HG03103 (cell line): ENCODE data around the gene LCORL.
A peak's percentile ranks its signal among the peaks of the same experiment; 100 is the strongest.
"Not testable (repeated sequence)": the region's sequence is repeated elsewhere in the genome, so short reads cannot be mapped to it uniquely, and the experiment has no call there.

Source experiments
- ATAC-seq: cut with Tn5 transposase; IDR thresholded peaks from one replicate; pipeline ENCODE4 v1.9.1; 2021; ENCODE audit warnings: low read depth; ENCODE audit not compliant: unreplicated experiment

Gene LCORL

GRCh38 chr4:18021720-18022571, at the start of gene LCORL:
Gene LCORL, minus strand, starts transcription at chr4:18021755. Its CDS starts 4 bp downstream, at chr4:18021751.
- peak; percentile 68 for ATAC-seq

- ATAC-seq: no peak
Observed at GRCh38 chr4:18069810-18070209, 48.3 kb upstream of the LCORL start.

- ATAC-seq: no peak
Observed at GRCh38 chr4:18067031-18067430, 45.5 kb upstream of the LCORL start.

GRCh38 chr4:18063079-18063478, 41.5 kb upstream of the LCORL start:
- ATAC-seq: no peak

GRCh38 chr4:18057821-18058533, 36.4 kb upstream of the LCORL start:
- peak; percentile 51 for ATAC-seq

GRCh38 chr4:18056030-18056429, 34.5 kb upstream of the LCORL start:
- no peak for ATAC-seq

GRCh38 chr4:18052158-18052557, 30.6 kb upstream of the LCORL start:
- no peak for ATAC-seq

GRCh38 chr4:18051281-18051680, 29.7 kb upstream of the LCORL start:
- no peak for ATAC-seq

- no peak for ATAC-seq
Observed at GRCh38 chr4:18050448-18050847, 28.9 kb upstream of the LCORL start.

GRCh38 chr4:18049446-18049845, 27.9 kb upstream of the LCORL start:
- ATAC-seq: no peak

GRCh38 chr4:18042754-18043153, 21.2 kb upstream of the LCORL start:
- ATAC-seq: no peak

- ATAC-seq: no peak
Observed at GRCh38 chr4:18042012-18042411, 20.5 kb upstream of the LCORL start.

GRCh38 chr4:18041114-18041513, 19.6 kb upstream of the LCORL start:
- ATAC-seq: no peak

- ATAC-seq: no peak
Observed at GRCh38 chr4:18039113-18039512, 17.6 kb upstream of the LCORL start.

- not testable (repeated sequence) for ATAC-seq
Observed at GRCh38 chr4:18036369-18036768, 14.8 kb upstream of the LCORL start.

- no peak for ATAC-seq
Observed at GRCh38 chr4:18034099-18034498, 12.5 kb upstream of the LCORL start.

- ATAC-seq: no peak
Observed at GRCh38 chr4:18033111-18034085, 11.8 kb upstream of the LCORL start.

GRCh38 chr4:18025288-18025687, 3.7 kb upstream of the LCORL start:
- ATAC-seq: no peak

- ATAC-seq: no peak
Observed at GRCh38 chr4:18022572-18023050, 1.1 kb upstream of the LCORL start.

- ATAC-seq: peak; percentile 5
Observed at GRCh38 chr4:18021470-18021719, 160 bp downstream of the LCORL start.
